Common myeloid progenitor, CD34-positive (primary cell): Measurements from ENCODE around the gene OSBPL9.
"Not testable (repeated sequence)": the region's sequence is repeated elsewhere in the genome, so short reads cannot be mapped to it uniquely, and the experiment has no call there.

Experiments used
- CTCF ChIA-PET: fragments of 350-600 bp; sonication (Branson Sonifier 250); formaldehyde crosslinking; loops from one replicate; lab custom pipeline; 2021; ENCODE audit warnings: antibody characterized with exemption; lab: Charles Lee
- POLR2A ChIA-PET: fragments of 350-600 bp; sonication (Branson Sonifier 250); formaldehyde crosslinking; loops from one replicate; lab custom pipeline; 2021; ENCODE audit warnings: antibody characterized with exemption; lab: Charles Lee
- DNase-seq, 3 donors: peaks; one replicate each; pipeline versions ENCODE4 v3.0.0 to v3.0.0-alpha.2; 2013
- H3K27ac ChIP-seq, 2 experiments: 1 replicate in 1 of 2; 2 replicates in 1 of 2; pipeline ENCODE4 v1.7.0; 2013; ENCODE audit warnings: inconsistent platforms in 2 of 2, low read length in 2 of 2, mild to moderate bottlenecking in 2 of 2, low read depth in 1 of 2, moderate library complexity in 1 of 2; ENCODE audit not compliant: severe bottlenecking in 2 of 2, insufficient read depth in 1 of 2, poor library complexity in 1 of 2
- H3K27me3 ChIP-seq, 5 experiments: replicated peaks in 2 of 5; 1 replicate in 3 of 5; 2 replicates in 2 of 5; pipeline versions ENCODE4 v1.6.1 to v1.7.0; 2013; ENCODE audit warnings: low read length in 4 of 5, mild to moderate bottlenecking in 2 of 5, moderate library complexity in 2 of 5, inconsistent platforms in 1 of 5; ENCODE audit not compliant: insufficient read depth in 5 of 5, control insufficient read depth in 4 of 5
- H3K36me3 ChIP-seq, 4 experiments: 1 replicate in 2 of 4; 2 replicates in 2 of 4; pipeline versions ENCODE4 v1.6.1 to v1.7.0; 2013; ENCODE audit warnings: low read length in 3 of 4, control low read depth in 1 of 4, mild to moderate bottlenecking in 1 of 4; ENCODE audit not compliant: control insufficient read depth in 4 of 4, insufficient read depth in 4 of 4
- H3K4me1 ChIP-seq, 4 experiments: 1 replicate in 3 of 4; 2 replicates in 1 of 4; pipeline versions ENCODE4 v1.6.1 to v1.7.1; 2013; ENCODE audit warnings: low read length in 3 of 4, mild to moderate bottlenecking in 3 of 4, control low read depth in 1 of 4, inconsistent platforms in 1 of 4, moderate library complexity in 1 of 4; ENCODE audit not compliant: control insufficient read depth in 4 of 4, insufficient read depth in 4 of 4; ENCODE audit errors: control extremely low read depth in 1 of 4
- H3K4me3 ChIP-seq, 7 experiments: 1 replicate in 4 of 7; 2 replicates in 3 of 7; pipeline versions ENCODE4 v1.5.1 to v1.7.0; 2013; ENCODE audit warnings: mild to moderate bottlenecking in 7 of 7, low read length in 6 of 7, moderate library complexity in 6 of 7, inconsistent platforms in 2 of 7, low read depth in 2 of 7, control low read depth in 1 of 7; ENCODE audit not compliant: insufficient read depth in 4 of 7, control insufficient read depth in 1 of 7; ENCODE audit errors: extremely low read depth in 1 of 7
- H3K9me3 ChIP-seq, 5 experiments: 1 replicate in 4 of 5; 2 replicates in 1 of 5; pipeline versions ENCODE4 v1.6.1 to v1.7.1; 2013; ENCODE audit warnings: low read length in 4 of 5, mild to moderate bottlenecking in 2 of 5, inconsistent platforms in 1 of 5, low read depth in 1 of 5, moderate library complexity in 1 of 5; ENCODE audit not compliant: control insufficient read depth in 4 of 5, insufficient read depth in 2 of 5; ENCODE audit errors: control extremely low read depth in 1 of 5
- WGBS: methylation state at CpG from one replicate; pipeline ENCODE4 v1.1.5; 2013; ENCODE audit not compliant: insufficient coverage; 5-methylcytosine and 5-hydroxymethylcytosine counted together

Gene OSBPL9

DNA sequence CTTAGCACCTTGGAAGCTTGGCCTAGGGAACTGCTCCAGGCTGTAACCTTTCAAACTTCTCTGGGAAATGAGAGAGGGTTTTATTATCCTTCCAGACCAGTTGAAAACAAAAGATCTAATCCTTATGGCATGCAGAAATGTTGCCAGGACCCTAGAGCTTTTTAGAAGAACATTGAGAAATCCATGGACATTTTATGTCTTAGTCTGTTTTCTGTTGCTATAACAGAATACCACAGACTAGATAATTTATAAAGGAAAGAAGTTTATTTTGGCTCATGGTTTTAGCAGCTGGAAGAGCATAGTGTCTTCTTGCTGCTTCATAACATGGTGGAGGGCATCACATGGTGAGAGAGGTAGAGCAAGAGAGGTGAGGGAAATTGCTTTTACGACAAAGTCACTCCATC lies 25.8 kb downstream of the OSBPL9 start:
- CTCF ChIA-PET, result interaction anchor here (0.9 kb wide), 1 partner anchor 12 kb away, joined by 3 read pairs; no protein-coding TSS in a partner anchor
- Histone ChIP-seq H3K9me3 (no peaks in the 10 kb centered on the region), H3K4me3 (no peak overlapping the region), H3K36me3 (peaks cover 0 to 15% (median 0%) of the 10 kb centered on the region in 4 experiments), H3K27ac (no peak overlapping the region), H3K27me3 (no peaks in the 10 kb centered on the region), H3K4me1 (peaks cover 0 to 1% (median 0%) of the 10 kb centered on the region in 4 experiments)
- POLR2A ChIA-PET, result no interaction called here
- no peak for DNase-seq
- 100% methylated on average over 1 of the region's 1 CpG for WGBS

GRCh38 chr1:51643362-51643761 lies 26.5 kb downstream of the OSBPL9 start:
- Histone ChIP-seq H3K27me3 (no peaks in the 10 kb centered on the region), H3K36me3 (peaks cover 0 to 15% (median 0%) of the 10 kb centered on the region in 4 experiments), H3K27ac (no peak overlapping the region), H3K4me1 (peaks cover 2 to 7% (median 5%) of the 10 kb centered on the region in 4 experiments), H3K9me3 (no peaks in the 10 kb centered on the region), H3K4me3 (no peak overlapping the region)
- CTCF ChIA-PET, result interaction anchor here (0.9 to 1.2 kb wide), 2 partner anchors 10 to 12 kb away, joined by 3 read pairs; no protein-coding TSS in a partner anchor
- WGBS, result 100% methylated on average over 1 of the region's 1 CpG
- no peak for DNase-seq
- POLR2A ChIA-PET, result no interaction called here

DNA sequence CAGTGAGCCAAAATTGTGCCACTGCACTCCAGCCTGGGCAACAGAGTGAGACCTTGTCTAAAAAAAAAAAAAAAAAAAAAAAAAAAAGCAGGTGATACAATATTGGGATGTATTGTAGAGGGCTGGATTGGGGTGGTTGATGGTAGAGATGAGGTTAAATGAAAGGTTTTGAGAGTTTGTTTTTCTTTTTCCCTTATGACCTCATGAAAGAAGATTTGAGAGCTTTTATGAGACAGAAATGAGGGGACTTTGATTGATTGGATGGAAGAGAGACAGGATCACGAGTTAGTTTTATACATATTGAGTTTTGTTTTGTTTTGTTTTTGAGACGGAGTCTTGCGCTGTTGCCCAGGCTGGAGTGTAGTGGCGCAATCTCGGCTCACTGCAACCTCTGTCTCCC lies 27.1 kb downstream of the OSBPL9 start:
- H3K36me3 ChIP-seq, result peaks cover 0 to 14% (median 0%) of the 10 kb centered on the region in 4 experiments
- no peaks in the 10 kb centered on the region for H3K27me3 ChIP-seq
- ChIA-PET CTCF (interaction anchor here (1.1 to 1.2 kb wide), 3 partner anchors 11 to 126 kb away, joined by 3 read pairs; no protein-coding TSS in a partner anchor), POLR2A (no interaction called here)
- H3K27ac ChIP-seq, result no peak overlapping the region
- no peak for DNase-seq
- H3K9me3 ChIP-seq, result no peaks in the 10 kb centered on the region
- peaks cover 2 to 9% (median 6%) of the 10 kb centered on the region in 4 experiments for H3K4me1 ChIP-seq
- no peak overlapping the region for H3K4me3 ChIP-seq
- WGBS, result 92% methylated on average over 4 of the region's 5 CpGs

DNA sequence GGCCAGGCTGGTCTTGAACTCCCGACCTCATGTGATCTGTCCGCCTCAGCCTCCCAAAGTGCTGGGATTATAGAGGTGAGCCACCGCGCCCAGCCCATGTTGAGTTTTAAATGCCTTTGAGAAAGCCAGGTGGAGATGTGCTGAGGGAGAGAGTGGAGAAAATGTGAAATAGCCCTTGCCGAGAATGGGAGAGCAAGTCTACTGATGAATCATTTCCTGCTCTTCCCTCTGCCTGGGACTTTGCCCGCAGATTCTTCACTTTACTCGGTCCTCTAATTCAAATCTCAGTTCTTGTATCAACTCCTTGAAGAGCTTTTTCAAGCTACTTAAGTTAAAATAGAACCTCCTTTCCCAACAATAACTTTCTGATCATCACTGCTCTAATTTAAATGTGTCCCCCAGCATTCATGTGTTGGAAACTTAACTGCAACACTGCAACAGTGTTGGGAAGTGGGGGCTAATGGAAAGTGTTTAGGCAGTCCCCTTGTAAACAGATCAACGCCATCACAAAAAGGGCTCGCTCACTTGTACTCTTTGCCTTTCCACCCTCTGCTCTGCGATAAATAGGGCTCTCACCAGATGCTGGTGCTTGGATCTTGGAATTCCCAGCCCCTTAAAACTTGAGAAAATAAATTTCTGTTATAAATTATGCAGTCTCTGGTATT lies 27.8 kb downstream of the OSBPL9 start:
- POLR2A ChIA-PET, result interaction anchor here (0.5 to 0.7 kb wide), 2 partner anchors 128 to 201 kb away, joined by 3 read pairs; no protein-coding TSS in a partner anchor
- H3K27ac ChIP-seq, result no peak overlapping the region
- DNase-seq, result no peak
- peaks cover 0 to 11% (median 0%) of the 10 kb centered on the region in 4 experiments for H3K36me3 ChIP-seq
- 90% methylated on average over 9 of the region's 10 CpGs for WGBS
- H3K27me3 ChIP-seq, result no peaks in the 10 kb centered on the region
- CTCF ChIA-PET, result interaction anchor here (1.1 to 1.2 kb wide), 4 partner anchors 11 to 128 kb away, joined by 3 read pairs; no protein-coding TSS in a partner anchor
- peaks cover 2 to 9% (median 6%) of the 10 kb centered on the region in 4 experiments for H3K4me1 ChIP-seq
- no peaks in the 10 kb centered on the region for H3K9me3 ChIP-seq
- H3K4me3 ChIP-seq, result no peak overlapping the region

GRCh38 chr1:51646592-51646991 lies 29.7 kb downstream of the OSBPL9 start:
- H3K27me3 ChIP-seq, POLR2A ChIA-PET, H3K27ac ChIP-seq, H3K4me3 ChIP-seq, H3K4me1 ChIP-seq, DNase-seq, H3K9me3 ChIP-seq, H3K36me3 ChIP-seq: not testable (repeated sequence)
- CTCF ChIA-PET, result interaction anchor here (1.4 to 2.9 kb wide), 3 partner anchors 19 to 122 kb away, joined by 4 to 9 read pairs (median 7); no protein-coding TSS in a partner anchor
- 100% methylated on average over 1 of the region's 3 CpGs for WGBS

- Histone ChIP-seq H3K27ac (peak overlapping the region in 1 of 2 experiments; percentile 31), H3K9me3 (no peaks in the 10 kb centered on the region), H3K4me1 (peaks cover 2 to 9% (median 6%) of the 10 kb centered on the region in 4 experiments), H3K27me3 (no peaks in the 10 kb centered on the region), H3K4me3 (no peak overlapping the region), H3K36me3 (peaks cover 0 to 8% (median 2%) of the 10 kb centered on the region in 4 experiments)
- POLR2A ChIA-PET, result no interaction called here
- DNase-seq, result peak in 2 of 3 donors; percentile 24 to 32
- WGBS, result 72% methylated on average over 4 of the region's 6 CpGs
- CTCF ChIA-PET, result interaction anchor here (0.5 to 2.9 kb wide), 8 partner anchors 8 to 120 kb away, joined by 3 to 9 read pairs (median 4); no protein-coding TSS in a partner anchor
These were observed 31.6 kb downstream of the OSBPL9 start for GRCh38 chr1:51648180-51649109.
